G401.6 (cell line): ENCODE data around the gene RAPGEF4.
"Not testable (repeated sequence)": the region's sequence is repeated elsewhere in the genome, so short reads cannot be mapped to it uniquely, and the experiment has no call there.

Experiments
- FAIRE-seq: peaks from 2 replicates; lab custom pipeline; 2012; peaks lifted over from hg19 to GRCh38; lab: Jason Lieb, UNC

RAPGEF4 gene

GRCh38 chr2:173075056-173075780 lies 339.6 kb downstream of the RAPGEF4 start:
- FAIRE-seq: no peak

- no peak for FAIRE-seq
Measured at GRCh38 chr2:173075781-173076580, 340.3 kb downstream of the RAPGEF4 start, which contains the start of gene MAP3K20. Gene MAP3K20 (plus strand): TSS chr2:173075846. CDS start chr2:173091032, 15,186 bp downstream.

GRCh38 chr2:173076581-173077345 lies 341.1 kb downstream of the RAPGEF4 start:
- FAIRE-seq: no peak

GRCh38 chr2:173077506-173078177 lies 342.0 kb downstream of the RAPGEF4 start:
- no peak for FAIRE-seq

- FAIRE-seq: no peak
Measured at GRCh38 chr2:173079141-173079540, 343.5 kb downstream of the RAPGEF4 start.

- no peak for FAIRE-seq
Measured at GRCh38 chr2:173079973-173080860, 344.6 kb downstream of the RAPGEF4 start.

- no peak for FAIRE-seq
Measured at GRCh38 chr2:173086518-173087213, 351.0 kb downstream of the RAPGEF4 start.

GRCh38 chr2:173087214-173087581 lies 351.6 kb downstream of the RAPGEF4 start:
- FAIRE-seq: no peak

GRCh38 chr2:173087793-173088496 lies 352.3 kb downstream of the RAPGEF4 start:
- no peak for FAIRE-seq

GRCh38 chr2:173090276-173090877 lies 354.7 kb downstream of the RAPGEF4 start:
- no peak for FAIRE-seq

- no peak for FAIRE-seq
Measured at GRCh38 chr2:173090973-173091660, 355.5 kb downstream of the RAPGEF4 start.

GRCh38 chr2:173091910-173092309 lies 356.3 kb downstream of the RAPGEF4 start:
- no peak for FAIRE-seq

GRCh38 chr2:173092844-173093402 lies 357.3 kb downstream of the RAPGEF4 start:
- no peak for FAIRE-seq

- FAIRE-seq: not testable (repeated sequence)
Measured at GRCh38 chr2:173093617-173094016, 358.0 kb downstream of the RAPGEF4 start.

- FAIRE-seq: no peak
Measured at GRCh38 chr2:173094731-173095130, 359.1 kb downstream of the RAPGEF4 start.

GRCh38 chr2:173095356-173095755 lies 359.7 kb downstream of the RAPGEF4 start:
- no peak for FAIRE-seq

- no peak for FAIRE-seq
Measured at GRCh38 chr2:173099271-173099670, 363.6 kb downstream of the RAPGEF4 start.

- no peak for FAIRE-seq
Measured at GRCh38 chr2:173099804-173100203, 364.2 kb downstream of the RAPGEF4 start.
